HCT116 (cell line): ENCODE results near the gene NELL1. TPM values are rescaled to one million over a fixed set of nuclear protein-coding genes. Genes with fewer than 3 reads are reported as not detected.

ENCODE experiments used
- ATAC-seq: fragments of 200-7000 bp; cut with Tn5 transposase; 2 replicates; pipeline ENCODE4 v1.9.1; 2020; ENCODE audit warnings: mild to moderate bottlenecking, moderate library complexity
- BruUV-seq: library from RNA; stranded (reverse); fragments of 400-500 nt; replicated peaks from 2 replicates; lab custom pipeline; 2021; lab: Mats Ljungman, UMichigan
- CTCF ChIA-PET: fragments of 300-600 bp; sonication (Branson Sonifier 250); formaldehyde crosslinking; loops from one replicate; lab custom pipeline; 2021; ENCODE audit warnings: antibody characterized with exemption; lab: Charles Lee
- POLR2A ChIA-PET: fragments of 300-600, 350-600 bp; sonication (Branson Sonifier 250); formaldehyde crosslinking; loops from one replicate; lab custom pipeline; 2021; ENCODE audit warnings: antibody characterized with exemption; lab: Charles Lee
- RAD21 ChIA-PET, 2 experiments: fragments of 300-600 bp; sonication (Branson Sonifier 250); formaldehyde crosslinking; loops; one replicate each; lab custom pipeline; 2023; ENCODE audit warnings: low total read pairs in 2 of 2; ENCODE audit not compliant: uncharacterized antibody in 2 of 2, unreplicated experiment in 2 of 2, low non-redundant PET in 1 of 2; lab: Charles Lee
- DNase-seq: peaks from one replicate; pipeline ENCODE4 v3.0.0-alpha.2; 2010; ENCODE audit warnings: low read depth, low spot score
- H2AFZ ChIP-seq: fragments of 200-600 bp; shearing (Covaris generic), sonication (generic); 2 replicates; pipeline ENCODE4 v1.6.1; 2017; ENCODE audit warnings: low read depth, mixed run types, mixed read lengths, antibody characterized with exemption, low read length; ENCODE audit not compliant: poor library complexity, severe bottlenecking
- H3K27ac ChIP-seq: 2 replicates; pipeline ENCODE4 v1.5.1; 2012; ENCODE audit warnings: low read depth, low read length
- H3K27me3 ChIP-seq: fragments of 200-600 bp; sonication (generic); 2 replicates; pipeline ENCODE4 v1.6.1; 2016; ENCODE audit warnings: mixed run types, low read length, mixed read lengths; ENCODE audit not compliant: insufficient read depth
- H3K36me3 ChIP-seq, 2 experiments: fragments of 200-500 bp in 1 of 2; fragments of 200-600 bp in 1 of 2; sonication (Bioruptor generic) in 1 of 2; sonication (generic) in 1 of 2; 2 replicates each; pipeline versions ENCODE4 v1.5.1 to v1.6.1; 2014 to 2016; ENCODE audit warnings: low read length in 2 of 2, inconsistent platforms in 1 of 2, mixed read lengths in 1 of 2, mixed run types in 1 of 2; ENCODE audit not compliant: insufficient read depth in 2 of 2, control insufficient read depth in 1 of 2
- H3K4me1 ChIP-seq, 2 experiments: fragments of 200-600 bp in 1 of 2; sonication (generic) in 1 of 2; 2 replicates each; pipeline versions ENCODE4 v1.5.1 to v1.6.1; 2012 to 2017; ENCODE audit warnings: low read length in 2 of 2, inconsistent platforms in 1 of 2, mild to moderate bottlenecking in 1 of 2, mixed read lengths in 1 of 2, mixed run types in 1 of 2, moderate library complexity in 1 of 2; ENCODE audit not compliant: insufficient read depth in 2 of 2, control insufficient read depth in 1 of 2
- H3K4me2 ChIP-seq: fragments of 200-600 bp; sonication (generic); 2 replicates; pipeline ENCODE4 v1.6.1; 2017; ENCODE audit warnings: mixed run types, low read length, mixed read lengths
- H3K4me3 ChIP-seq, 2 experiments: fragments of 200-600 bp in 1 of 2; sonication (generic) in 1 of 2; replicated peaks in 1 of 2; 2 replicates each; pipeline ENCODE4 v1.5.1; 2011 to 2016; ENCODE audit warnings: low read length in 2 of 2, control low read depth in 1 of 2, low read depth in 1 of 2, mild to moderate bottlenecking in 1 of 2, mixed read lengths in 1 of 2, mixed run types in 1 of 2
- H3K79me2 ChIP-seq: fragments of 200-600 bp; sonication (generic); 2 replicates; pipeline ENCODE4 v1.6.1; 2017; ENCODE audit warnings: mild to moderate bottlenecking, mixed run types, low read length, moderate library complexity, mixed read lengths; ENCODE audit not compliant: insufficient read depth
- H3K9ac ChIP-seq: fragments of 200-600 bp; sonication (generic); 2 replicates; pipeline ENCODE4 v1.6.1; 2016; ENCODE audit warnings: low read length, mixed read lengths
- H3K9me2 ChIP-seq: fragments of 200-600 bp; sonication (generic), shearing (Covaris generic); 2 replicates; pipeline ENCODE4 v1.6.1; 2017; ENCODE audit warnings: mixed run types, mild to moderate bottlenecking, moderate library complexity; ENCODE audit not compliant: insufficient read depth
- H3K9me3 ChIP-seq, 2 experiments: fragments of 200-500 bp in 1 of 2; fragments of 200-600 bp in 1 of 2; sonication (Bioruptor generic) in 1 of 2; sonication (generic) in 1 of 2; 2 replicates each; pipeline ENCODE4 v1.6.1; 2014 to 2017; ENCODE audit warnings: low read length in 2 of 2, mixed read lengths in 2 of 2, inconsistent platforms in 1 of 2, low read depth in 1 of 2, mild to moderate bottlenecking in 1 of 2, mixed run types in 1 of 2, moderate library complexity in 1 of 2; ENCODE audit not compliant: control insufficient read depth in 1 of 2, insufficient read depth in 1 of 2
- H4K20me1 ChIP-seq: fragments of 200-600 bp; sonication (generic), shearing (Covaris generic); 2 replicates; pipeline ENCODE4 v1.6.1; 2017; ENCODE audit warnings: mixed run types, mild to moderate bottlenecking, moderate library complexity; ENCODE audit not compliant: insufficient read depth
- EGR1 ChIP-seq: IDR thresholded peaks from 2 replicates; pipeline ENCODE4 v1.6.1; 2012; ENCODE audit warnings: low read depth
- EZH2 ChIP-seq: fragments of 200-600 bp; sonication (generic); IDR thresholded peaks from 2 replicates; pipeline ENCODE4 v1.6.1; 2017; ENCODE audit warnings: antibody characterized with exemption, mixed run types
- FOSL1 ChIP-seq: IDR thresholded peaks from 2 replicates; pipeline ENCODE4 v1.6.1; 2012; ENCODE audit warnings: low read depth
- POLR2AphosphoS5 ChIP-seq: IDR thresholded peaks from 2 replicates; pipeline ENCODE4 v1.6.1; 2011; ENCODE audit warnings: mild to moderate bottlenecking, low read depth, low read length, moderate library complexity
- RAD21 ChIP-seq: IDR thresholded peaks from 2 replicates; pipeline ENCODE4 v1.6.1; 2012; ENCODE audit warnings: low read depth, mild to moderate bottlenecking
- SIN3A ChIP-seq: IDR thresholded peaks from 2 replicates; pipeline ENCODE4 v1.6.1; 2012; ENCODE audit warnings: low read depth
- YY1 ChIP-seq: IDR thresholded peaks from 2 replicates; pipeline ENCODE4 v1.6.1; 2011; ENCODE audit warnings: low read length, low read depth, moderate library complexity, mild to moderate bottlenecking; ENCODE audit not compliant: insufficient replicate concordance; ENCODE audit errors: extremely low read depth
- intact Hi-C: fragments of 100-400 bp; cut with micrococcal nuclease; formaldehyde crosslinking; loops from 2 replicates; pipeline ENCODE4 v1.10.0; 2022
- total RNA-seq: library from RNA; stranded (reverse); gene quantifications from one replicate; pipeline ENCODE4 v1.2.1, GENCODE V29; 2021; ENCODE audit not compliant: unreplicated experiment
- TF ChIP-seq, protein P1 (sequence below): IDR thresholded peaks from 2 replicates; pipeline ENCODE4 v1.6.1; 2012; ENCODE audit warnings: low read depth
- TF ChIP-seq, protein P2 (sequence below): IDR thresholded peaks from 2 replicates; pipeline ENCODE4 v1.6.1; 2011; ENCODE audit warnings: mild to moderate bottlenecking, low read length, moderate library complexity; ENCODE audit not compliant: insufficient replicate concordance; ENCODE audit errors: extremely low read depth

Gene NELL1
- total RNA-seq, 1 experiment from 2014 or later, result not detected

GRCh38 chr11:21198498-21198897 is 529.1 kb downstream of the NELL1 start:
- ATAC-seq (no peak), DNase-seq (no peak)
- Histone ChIP-seq H3K36me3 (no peaks in the 10 kb centered on the region), H3K27me3 (no peaks in the 10 kb centered on the region), H3K9me2 (no peaks in the 10 kb centered on the region), H3K27ac (no peak overlapping the region), H3K4me2 (no peak overlapping the region), H3K79me2 (no peaks in the 10 kb centered on the region), H3K9me3 (peaks cover 7 to 8% of the 10 kb centered on the region in 2 experiments; a peak in 2 of 4 replicates), H4K20me1 (no peaks in the 10 kb centered on the region)
- ChIA-PET CTCF (no interaction called here), POLR2A (no interaction called here)
- intact Hi-C loops, result no loop called here
- TF ChIP-seq FOSL1 (no peak), EZH2 (no peak), RAD21 (no peak), SIN3A (no peak), EGR1 (no peak), POLR2AphosphoS5 (no peak), YY1 (no peak)
- TF ChIP-seq, protein P1, sequence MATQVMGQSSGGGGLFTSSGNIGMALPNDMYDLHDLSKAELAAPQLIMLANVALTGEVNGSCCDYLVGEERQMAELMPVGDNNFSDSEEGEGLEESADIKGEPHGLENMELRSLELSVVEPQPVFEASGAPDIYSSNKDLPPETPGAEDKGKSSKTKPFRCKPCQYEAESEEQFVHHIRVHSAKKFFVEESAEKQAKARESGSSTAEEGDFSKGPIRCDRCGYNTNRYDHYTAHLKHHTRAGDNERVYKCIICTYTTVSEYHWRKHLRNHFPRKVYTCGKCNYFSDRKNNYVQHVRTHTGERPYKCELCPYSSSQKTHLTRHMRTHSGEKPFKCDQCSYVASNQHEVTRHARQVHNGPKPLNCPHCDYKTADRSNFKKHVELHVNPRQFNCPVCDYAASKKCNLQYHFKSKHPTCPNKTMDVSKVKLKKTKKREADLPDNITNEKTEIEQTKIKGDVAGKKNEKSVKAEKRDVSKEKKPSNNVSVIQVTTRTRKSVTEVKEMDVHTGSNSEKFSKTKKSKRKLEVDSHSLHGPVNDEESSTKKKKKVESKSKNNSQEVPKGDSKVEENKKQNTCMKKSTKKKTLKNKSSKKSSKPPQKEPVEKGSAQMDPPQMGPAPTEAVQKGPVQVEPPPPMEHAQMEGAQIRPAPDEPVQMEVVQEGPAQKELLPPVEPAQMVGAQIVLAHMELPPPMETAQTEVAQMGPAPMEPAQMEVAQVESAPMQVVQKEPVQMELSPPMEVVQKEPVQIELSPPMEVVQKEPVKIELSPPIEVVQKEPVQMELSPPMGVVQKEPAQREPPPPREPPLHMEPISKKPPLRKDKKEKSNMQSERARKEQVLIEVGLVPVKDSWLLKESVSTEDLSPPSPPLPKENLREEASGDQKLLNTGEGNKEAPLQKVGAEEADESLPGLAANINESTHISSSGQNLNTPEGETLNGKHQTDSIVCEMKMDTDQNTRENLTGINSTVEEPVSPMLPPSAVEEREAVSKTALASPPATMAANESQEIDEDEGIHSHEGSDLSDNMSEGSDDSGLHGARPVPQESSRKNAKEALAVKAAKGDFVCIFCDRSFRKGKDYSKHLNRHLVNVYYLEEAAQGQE, result no peak
- TF ChIP-seq, protein P2, sequence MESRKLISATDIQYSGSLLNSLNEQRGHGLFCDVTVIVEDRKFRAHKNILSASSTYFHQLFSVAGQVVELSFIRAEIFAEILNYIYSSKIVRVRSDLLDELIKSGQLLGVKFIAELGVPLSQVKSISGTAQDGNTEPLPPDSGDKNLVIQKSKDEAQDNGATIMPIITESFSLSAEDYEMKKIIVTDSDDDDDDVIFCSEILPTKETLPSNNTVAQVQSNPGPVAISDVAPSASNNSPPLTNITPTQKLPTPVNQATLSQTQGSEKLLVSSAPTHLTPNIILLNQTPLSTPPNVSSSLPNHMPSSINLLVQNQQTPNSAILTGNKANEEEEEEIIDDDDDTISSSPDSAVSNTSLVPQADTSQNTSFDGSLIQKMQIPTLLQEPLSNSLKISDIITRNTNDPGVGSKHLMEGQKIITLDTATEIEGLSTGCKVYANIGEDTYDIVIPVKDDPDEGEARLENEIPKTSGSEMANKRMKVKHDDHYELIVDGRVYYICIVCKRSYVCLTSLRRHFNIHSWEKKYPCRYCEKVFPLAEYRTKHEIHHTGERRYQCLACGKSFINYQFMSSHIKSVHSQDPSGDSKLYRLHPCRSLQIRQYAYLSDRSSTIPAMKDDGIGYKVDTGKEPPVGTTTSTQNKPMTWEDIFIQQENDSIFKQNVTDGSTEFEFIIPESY, result no peak
- TF ChIP-seq, all 23 proteins: peak for 0
- no TSS peak for BruUV-seq
- no peaks in the 10 kb centered on the region for H3K4me1 ChIP-seq
- no peak overlapping the region for H3K9ac ChIP-seq
- RAD21 ChIA-PET, result no interaction called here
- no peak overlapping the region for H2AFZ ChIP-seq
- H3K4me3 ChIP-seq, result no peak overlapping the region
